Lung (tissue), 12 donors: ENCODE results near the gene CLEC10A. TPM values are rescaled to one million over a fixed set of nuclear protein-coding genes. Genes with fewer than 3 reads are reported as not detected.

Source experiments
- ATAC-seq: fragments of 200-7000 bp; cut with Tn5 transposase; one replicate; pipeline ENCODE4 v1.9.1; 2020; ENCODE audit warnings: moderate number of reproducible peaks; ENCODE audit not compliant: insufficient read depth, low FRiP score
- DNase-seq, 3 donors: peaks; one replicate each; pipeline ENCODE4 v3.0.0-alpha.2; 2013 to 2017
- H3K27ac ChIP-seq, 2 donors: one replicate each; pipeline ENCODE4 v1.5.1; 2013; ENCODE audit warnings: mild to moderate bottlenecking in 2 of 2, moderate library complexity in 2 of 2, control low read depth in 1 of 2, inconsistent platforms in 1 of 2, low read depth in 1 of 2, low read length in 1 of 2
- H3K27me3 ChIP-seq, 3 donors: one replicate each; pipeline ENCODE4 v1.5.1; 2013; ENCODE audit warnings: low read length in 2 of 3; ENCODE audit not compliant: control insufficient read depth in 3 of 3, insufficient read depth in 3 of 3
- H3K36me3 ChIP-seq, 4 donors: one replicate each; pipeline ENCODE4 v1.5.1; 2013; ENCODE audit warnings: low read length in 4 of 4, mild to moderate bottlenecking in 1 of 4, moderate library complexity in 1 of 4; ENCODE audit not compliant: control insufficient read depth in 4 of 4, insufficient read depth in 4 of 4
- H3K4me1 ChIP-seq, 5 donors: one replicate each; pipeline ENCODE4 v1.5.1; 2013; ENCODE audit warnings: low read length in 5 of 5, mild to moderate bottlenecking in 2 of 5, moderate library complexity in 1 of 5; ENCODE audit not compliant: control insufficient read depth in 5 of 5, insufficient read depth in 5 of 5
- H3K4me3 ChIP-seq: one replicate; pipeline ENCODE4 v1.5.1; 2013; ENCODE audit warnings: mild to moderate bottlenecking, control low read depth, moderate library complexity
- H3K9ac ChIP-seq, 2 donors: one replicate each; pipeline ENCODE4 v1.5.1; 2013; ENCODE audit warnings: low read length in 2 of 2, control low read depth in 1 of 2; ENCODE audit not compliant: insufficient read depth in 1 of 2
- H3K9me3 ChIP-seq, 4 donors: one replicate each; pipeline ENCODE4 v1.5.1; 2013; ENCODE audit warnings: low read length in 3 of 4, mild to moderate bottlenecking in 1 of 4, moderate library complexity in 1 of 4; ENCODE audit not compliant: control insufficient read depth in 4 of 4, insufficient read depth in 3 of 4
- WGBS, 2 donors: extraction: QIAGEN DNeasy Blood & Tissue Kit; methylation state at CpG; one replicate each; pipeline ENCODE4 v1.1.7; 2013; 5-methylcytosine and 5-hydroxymethylcytosine counted together
- polyA plus RNA-seq, 2 donors: library from polyadenylated mRNA; stranded (reverse); fragments of 200-250 nt; gene quantifications; one replicate each; pipeline ENCODE4 v1.2.1, GENCODE V29; 2013
- total RNA-seq, 2 donors: library from RNA; depleted of rRNA in 1 of 2; stranded (reverse); fragments of >200 nt in 1 of 2; gene quantifications; one replicate each; pipeline ENCODE4 v1.2.1, GENCODE V29; 2014 to 2021
- TF ChIP-seq, protein P1 (sequence below): IDR thresholded peaks from 2 replicates; pipeline ENCODE4 v1.5.1; 2012; ENCODE audit warnings: mild to moderate bottlenecking; ENCODE audit errors: control extremely low read depth, extremely low read depth
- donor health status: control.
- donor health status: control.
- donor health status: Bipolar disorder and iron deficiency.
- donor health status: healthy.
- donor health status: DM: yes; HTN: yes; CAD: no.

CLEC10A gene
- total and polyA plus RNA-seq, 4 donors, result 3.7 to 18.4 (median 9.0) TPM

DNA sequence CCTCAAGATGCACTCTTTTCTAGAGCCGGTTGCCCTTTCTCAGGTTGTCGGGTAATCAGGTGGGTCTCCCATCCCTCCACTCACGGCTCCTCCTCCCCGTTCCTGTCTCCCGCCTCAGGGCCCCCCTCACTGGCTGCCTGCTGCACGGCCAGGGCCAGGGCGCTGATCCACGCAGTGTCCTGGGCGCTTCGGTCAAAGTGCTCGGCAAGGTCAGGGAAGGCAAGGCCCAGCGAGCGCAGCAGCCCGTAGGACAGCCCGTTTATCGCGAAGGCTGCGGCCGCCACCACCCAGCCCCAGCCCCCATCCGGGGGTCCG, 36.9 kb downstream of the CLEC10A start:
- Histone ChIP-seq H3K4me3 (peak overlapping the region; percentile 37), H3K9ac (no peak overlapping the region), H3K4me1 (peaks cover 0 to 28% (median 14%) of the 10 kb centered on the region in 5 donors), H3K27ac (peak overlapping the region in 1 of 2 donors; percentile 76), H3K27me3 (peaks cover 0 to 36% (median 25%) of the 10 kb centered on the region in 3 donors), H3K9me3 (no peaks in the 10 kb centered on the region), H3K36me3 (no peaks in the 10 kb centered on the region)
- ATAC-seq, result no peak
- WGBS, 2 donors, result 1 to 4% methylated on average over 21 of the region's 21 CpGs
- no peak for DNase-seq
- TF ChIP-seq, protein P1, sequence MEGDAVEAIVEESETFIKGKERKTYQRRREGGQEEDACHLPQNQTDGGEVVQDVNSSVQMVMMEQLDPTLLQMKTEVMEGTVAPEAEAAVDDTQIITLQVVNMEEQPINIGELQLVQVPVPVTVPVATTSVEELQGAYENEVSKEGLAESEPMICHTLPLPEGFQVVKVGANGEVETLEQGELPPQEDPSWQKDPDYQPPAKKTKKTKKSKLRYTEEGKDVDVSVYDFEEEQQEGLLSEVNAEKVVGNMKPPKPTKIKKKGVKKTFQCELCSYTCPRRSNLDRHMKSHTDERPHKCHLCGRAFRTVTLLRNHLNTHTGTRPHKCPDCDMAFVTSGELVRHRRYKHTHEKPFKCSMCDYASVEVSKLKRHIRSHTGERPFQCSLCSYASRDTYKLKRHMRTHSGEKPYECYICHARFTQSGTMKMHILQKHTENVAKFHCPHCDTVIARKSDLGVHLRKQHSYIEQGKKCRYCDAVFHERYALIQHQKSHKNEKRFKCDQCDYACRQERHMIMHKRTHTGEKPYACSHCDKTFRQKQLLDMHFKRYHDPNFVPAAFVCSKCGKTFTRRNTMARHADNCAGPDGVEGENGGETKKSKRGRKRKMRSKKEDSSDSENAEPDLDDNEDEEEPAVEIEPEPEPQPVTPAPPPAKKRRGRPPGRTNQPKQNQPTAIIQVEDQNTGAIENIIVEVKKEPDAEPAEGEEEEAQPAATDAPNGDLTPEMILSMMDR, result no peak

DNA sequence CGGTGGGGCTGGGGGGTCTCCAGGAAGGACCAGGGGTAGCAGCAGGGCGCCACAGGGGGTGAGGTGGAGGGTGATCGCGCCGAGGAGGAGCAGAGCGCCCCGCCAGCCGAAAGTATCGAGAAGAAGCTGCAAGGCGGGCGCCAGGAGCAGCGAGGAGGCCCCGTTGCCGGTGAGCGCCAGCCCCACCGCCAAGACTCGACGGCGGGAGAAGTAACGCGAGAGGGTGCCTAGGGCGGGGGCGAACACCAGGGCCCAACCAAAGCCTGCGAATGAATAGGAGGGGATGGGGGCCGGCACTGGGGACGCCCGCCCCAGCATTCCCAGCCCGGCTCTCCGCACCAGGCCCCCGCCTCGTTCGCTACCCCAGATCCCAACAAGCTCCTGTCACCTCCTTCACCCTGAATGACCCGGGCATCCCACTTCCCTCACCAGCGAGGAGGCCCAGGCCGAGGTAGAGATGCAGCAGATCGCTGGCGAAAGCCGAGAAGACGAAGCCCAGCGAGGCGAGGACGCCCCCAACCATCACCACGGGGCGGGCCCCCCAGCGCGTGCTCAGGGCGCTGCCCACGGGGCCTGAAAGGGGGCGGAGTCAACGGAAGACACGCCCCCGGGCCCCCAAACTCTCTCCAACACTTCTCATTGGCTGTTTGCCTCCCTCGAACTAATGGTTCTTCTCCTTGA, 37.4 kb downstream of the CLEC10A start:
- DNase-seq, result no peak
- TF ChIP-seq, protein P1, result no peak
- Histone ChIP-seq H3K9me3 (no peaks in the 10 kb centered on the region), H3K4me3 (peak overlapping the region; percentile 30), H3K4me1 (peaks cover 0 to 28% (median 15%) of the 10 kb centered on the region in 5 donors), H3K27me3 (peaks cover 0 to 32% (median 25%) of the 10 kb centered on the region in 3 donors), H3K27ac (peak overlapping the region in 1 of 2 donors; percentile 76), H3K36me3 (no peaks in the 10 kb centered on the region), H3K9ac (no peak overlapping the region)
- ATAC-seq, result no peak
- 3 to 18% methylated on average over 46 to 53 of the region's 53 CpGs for WGBS, 2 donors

DNA sequence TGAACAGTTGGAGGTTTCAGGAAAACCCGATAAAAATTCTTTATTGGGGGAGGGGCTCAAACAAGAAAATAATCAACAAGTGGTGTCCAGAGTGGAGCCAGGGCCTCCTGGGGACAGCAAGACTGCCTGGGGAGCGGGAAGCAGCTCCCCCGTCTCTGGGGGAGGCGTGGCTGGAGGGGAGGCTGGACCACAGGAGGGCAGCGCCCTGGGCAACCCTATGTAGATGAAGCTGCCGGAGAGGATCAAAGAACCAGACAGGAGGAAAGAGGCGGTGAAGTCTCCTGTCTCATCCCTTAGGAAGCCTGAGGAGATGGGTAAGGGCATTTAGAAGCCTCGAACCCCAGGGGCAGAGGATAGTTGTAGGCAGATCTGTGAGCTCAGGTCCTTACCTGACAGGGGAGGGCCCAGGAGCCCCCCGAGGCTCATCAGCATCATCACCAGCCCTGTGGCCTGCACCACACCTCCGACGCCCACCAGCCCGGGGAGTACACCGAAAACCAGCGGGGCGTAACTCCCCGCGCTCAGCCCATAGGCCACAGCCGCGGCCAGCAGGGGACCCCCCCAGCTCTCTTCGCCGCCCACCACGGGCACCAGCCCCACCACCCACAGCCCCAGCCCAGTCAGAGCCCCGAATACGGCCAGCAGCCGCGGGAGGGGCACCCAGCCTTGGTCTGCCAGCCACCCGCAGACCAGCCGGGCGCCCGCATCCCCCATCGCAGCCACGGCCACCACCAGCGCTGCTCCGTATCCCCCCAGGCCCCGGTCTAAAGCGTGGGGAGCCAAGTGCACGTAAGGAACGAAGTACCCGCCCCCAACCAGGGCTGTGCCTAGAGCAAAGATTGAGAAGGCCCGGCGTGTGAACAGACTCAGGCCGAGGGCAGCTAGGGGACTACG, 38.2 kb downstream of the CLEC10A start:
- 42 to 51% methylated on average over 42 to 43 of the region's 43 CpGs for WGBS, 2 donors
- DNase-seq, result peak in 2 of 3 donors; percentile 50
- H3K36me3 ChIP-seq, result no peaks in the 10 kb centered on the region
- H3K27me3 ChIP-seq, result peaks cover 0 to 29% (median 25%) of the 10 kb centered on the region in 3 donors
- ATAC-seq, result no peak
- TF ChIP-seq, protein P1, result no peak
- no peak overlapping the region for H3K27ac ChIP-seq
- H3K9me3 ChIP-seq, result no peaks in the 10 kb centered on the region
- H3K4me1 ChIP-seq, result peaks cover 0 to 23% (median 15%) of the 10 kb centered on the region in 5 donors
- H3K4me3 ChIP-seq, result no peak overlapping the region
- H3K9ac ChIP-seq, result no peak overlapping the region
